ENCODE measurements around the gene ABCA4.
"Not testable (repeated sequence)": the region's sequence is repeated elsewhere in the genome, so short reads cannot be mapped to it uniquely, and the experiment has no call there.

ABCA4 gene

DNA sequence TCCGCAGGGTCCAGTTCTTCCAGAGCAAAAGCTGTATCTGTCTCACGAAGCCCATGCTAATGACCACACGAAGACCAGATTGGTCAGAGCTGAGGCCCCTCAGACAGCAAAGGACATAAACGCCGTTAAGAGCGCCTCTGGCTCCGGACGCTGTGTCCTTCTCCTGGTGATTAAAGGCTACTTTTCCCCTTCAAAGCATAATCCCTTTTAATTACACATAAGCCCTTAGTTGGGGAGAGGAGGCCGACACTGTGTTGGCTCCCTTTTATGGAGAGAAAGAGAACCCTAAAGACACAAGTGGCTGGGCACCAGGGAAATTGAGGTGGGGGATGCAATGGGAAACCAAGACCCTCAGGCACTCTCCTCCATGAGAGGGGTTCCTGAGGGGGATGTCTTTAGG is at the start of gene ABCA4:
Gene ABCA4 (minus strand): TSS at position 158 of the 400 bp plus-strand sequence. CDS start 103 bp downstream, at position 55.
- no peak for DNase-seq (ENCODE audit: low read depth, low spot score)

DNA sequence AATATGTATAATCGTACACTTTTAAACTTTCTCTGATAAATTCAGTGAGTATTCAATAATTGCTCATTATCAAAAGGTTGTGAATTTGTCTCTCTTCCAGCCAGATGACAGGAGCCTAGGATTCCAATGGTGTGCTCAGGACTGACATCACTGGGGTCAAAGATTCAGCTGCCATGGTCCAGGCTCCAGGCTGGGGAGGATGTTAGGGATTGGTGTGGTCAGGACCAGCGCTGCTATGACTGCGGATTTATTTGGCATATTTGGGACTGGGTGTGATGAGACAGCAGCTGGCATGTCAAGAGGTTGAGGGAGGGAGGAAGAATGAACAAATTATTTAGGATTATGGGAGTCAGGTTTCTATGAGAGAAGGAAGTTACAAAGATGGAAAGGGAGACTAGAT is 48.2 kb upstream of the ABCA4 start:
- DNase-seq (ENCODE audit: low read depth, low spot score): no peak

- DNase-seq (ENCODE audit: low read depth, low spot score): no peak
These were observed 44.9 kb upstream of the ABCA4 start for GRCh38 chr1:94165843-94166242.

- DNase-seq (ENCODE audit: low read depth, low spot score): not testable (repeated sequence)
These were observed 43.9 kb upstream of the ABCA4 start for GRCh38 chr1:94164885-94165284.

DNA sequence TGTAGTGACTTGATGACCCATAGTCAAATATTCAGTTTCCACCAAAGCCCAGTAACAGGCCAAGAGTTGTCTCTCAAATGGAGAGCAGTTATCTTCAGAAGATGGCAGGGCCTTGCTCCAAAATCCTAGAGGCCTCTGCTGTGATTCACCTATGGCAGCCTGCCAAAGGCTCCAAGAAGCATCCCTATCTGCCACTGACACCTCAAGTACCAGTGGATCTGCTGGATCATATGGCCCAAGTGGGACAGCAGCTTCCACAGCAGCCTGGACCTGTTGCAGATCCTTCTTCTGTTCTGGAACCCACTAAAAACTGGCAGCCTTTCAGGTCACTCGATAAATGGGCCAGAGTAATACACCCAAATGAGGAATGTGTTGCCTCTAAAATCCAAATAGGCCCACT is 43.2 kb upstream of the ABCA4 start:
- not testable (repeated sequence) for DNase-seq (ENCODE audit: low read depth, low spot score)

GRCh38 chr1:94163249-94163648 is 42.3 kb upstream of the ABCA4 start:
- DNase-seq (ENCODE audit: low read depth, low spot score): not testable (repeated sequence)

DNA sequence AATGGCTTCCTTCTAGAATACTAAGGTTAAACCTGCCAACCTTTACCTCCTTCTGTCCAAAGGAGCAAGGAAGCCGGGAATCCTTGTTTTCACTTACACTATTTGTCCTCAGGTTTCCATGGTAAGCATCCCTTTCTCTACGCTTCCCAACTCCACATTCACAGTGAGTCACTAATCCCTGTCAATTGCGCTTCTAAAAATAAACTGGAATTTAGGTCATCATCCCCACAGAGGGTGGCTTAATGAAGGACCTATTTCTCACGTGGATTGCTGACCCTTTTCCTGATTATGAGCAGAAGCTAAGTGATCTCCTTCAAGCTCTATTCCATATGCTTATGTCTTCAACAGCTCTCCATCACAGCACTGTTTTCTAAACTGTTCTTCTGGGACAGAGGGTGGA is 39.9 kb upstream of the ABCA4 start:
- peak; percentile 46 for DNase-seq (ENCODE audit: low read depth, low spot score)

- DNase-seq (ENCODE audit: low read depth, low spot score): no peak
These were observed 35.2 kb upstream of the ABCA4 start for GRCh38 chr1:94156096-94156625.

DNA sequence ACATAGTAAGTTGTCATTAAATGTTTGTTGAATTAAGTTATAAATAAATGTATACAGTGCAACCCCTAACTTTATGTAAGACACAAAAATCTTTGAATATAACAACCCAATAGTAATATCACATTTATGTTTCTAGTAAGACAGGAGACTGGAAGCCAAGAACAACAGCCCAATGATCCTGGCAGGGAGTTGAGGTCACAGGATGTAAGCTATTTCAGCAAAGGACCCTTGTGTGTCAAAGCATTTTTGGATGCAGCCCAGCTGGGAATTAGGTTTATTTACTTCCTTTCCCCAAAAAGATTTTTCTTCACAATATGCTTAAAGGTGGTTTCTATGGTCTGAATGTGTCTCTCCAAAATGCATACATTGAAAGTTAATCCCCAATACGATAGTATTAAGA is 34.0 kb upstream of the ABCA4 start:
- peak; percentile 61 for DNase-seq (ENCODE audit: low read depth, low spot score)

DNA sequence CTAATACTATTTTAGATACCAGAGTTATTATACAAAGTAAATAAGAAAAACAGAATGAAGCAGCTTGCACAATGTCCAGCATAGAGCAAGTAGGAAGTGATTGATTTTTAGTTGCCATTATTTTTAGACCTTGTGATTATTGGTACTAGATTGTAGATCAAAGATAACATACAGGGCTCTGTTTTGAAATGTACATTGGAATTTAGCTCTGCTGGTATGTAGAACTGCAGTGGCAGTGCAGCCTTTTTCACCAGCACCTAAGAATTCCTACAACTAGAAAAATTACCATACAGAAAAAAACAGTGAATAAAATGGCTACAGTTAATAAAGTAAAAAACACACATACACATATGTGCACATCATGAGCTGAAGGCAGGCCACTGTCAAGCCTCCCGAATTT is 32.2 kb upstream of the ABCA4 start:
- no peak for DNase-seq (ENCODE audit: low read depth, low spot score)

GRCh38 chr1:94149166-94149565 is 28.2 kb upstream of the ABCA4 start:
- DNase-seq (ENCODE audit: low read depth, low spot score): not testable (repeated sequence)

DNA sequence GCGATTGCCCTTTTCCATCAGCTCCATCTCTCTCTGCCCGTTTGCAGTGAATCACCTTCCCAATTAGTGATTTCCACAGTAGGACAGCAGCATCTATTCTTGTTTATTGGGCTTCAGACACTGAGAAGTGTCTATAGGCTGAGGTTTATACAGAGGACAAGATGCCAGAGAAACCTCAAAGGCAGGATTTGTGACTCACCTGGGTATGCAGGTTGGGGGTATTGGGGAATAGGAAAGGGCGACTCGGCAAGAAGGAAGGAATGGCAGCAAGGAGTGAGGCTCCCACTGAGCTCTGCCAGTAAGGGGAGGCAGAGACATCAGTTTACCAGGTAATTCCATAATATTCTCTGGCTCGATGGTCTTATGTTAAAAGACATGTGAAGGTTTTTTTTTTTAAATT is 25.3 kb upstream of the ABCA4 start:
- no peak for DNase-seq (ENCODE audit: low read depth, low spot score)

DNA sequence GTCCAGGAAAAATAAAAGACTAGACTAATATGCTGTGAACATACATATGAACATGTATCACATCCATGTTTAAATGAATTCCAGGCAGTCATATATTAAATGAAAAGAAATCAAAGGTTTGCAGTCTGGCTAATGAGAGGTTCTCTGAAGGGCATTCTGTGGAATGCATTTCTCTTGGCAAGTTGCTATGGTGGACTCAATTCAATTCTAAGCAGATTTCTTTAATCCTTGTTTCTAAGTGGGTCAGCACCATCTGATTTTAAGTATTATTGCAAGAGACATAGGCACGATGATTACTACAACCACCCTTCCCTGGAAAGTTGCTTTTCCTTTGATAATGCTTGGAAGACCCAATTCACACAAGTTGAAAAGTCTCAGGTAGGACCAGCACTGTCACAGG is 23.9 kb upstream of the ABCA4 start:
- no peak for DNase-seq (ENCODE audit: low read depth, low spot score)

DNA sequence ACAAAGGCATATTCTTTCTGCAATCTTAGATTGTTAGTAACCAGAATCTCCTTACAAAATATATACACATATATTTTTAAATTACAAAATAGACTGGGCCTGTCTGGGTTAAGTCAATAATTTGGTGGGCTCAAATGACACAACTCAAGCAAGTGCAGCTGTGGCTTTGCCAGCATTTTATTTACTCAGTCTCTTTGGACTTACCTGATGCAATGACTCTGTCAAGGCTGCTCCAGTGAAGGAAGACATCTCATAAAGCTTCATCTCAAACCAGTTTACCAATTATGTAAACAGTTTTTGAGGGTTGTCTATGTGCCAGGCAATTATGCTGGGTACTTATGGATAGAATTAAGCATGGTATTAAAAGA is 22.8 kb upstream of the ABCA4 start:
- no peak for DNase-seq (ENCODE audit: low read depth, low spot score)

GRCh38 chr1:94143173-94143808 is 22.3 kb upstream of the ABCA4 start:
- DNase-seq (ENCODE audit: low read depth, low spot score): no peak

- no peak for DNase-seq (ENCODE audit: low read depth, low spot score)
These were observed 21.6 kb upstream of the ABCA4 start for GRCh38 chr1:94142583-94142982.

GRCh38 chr1:94142022-94142421 is 21.1 kb upstream of the ABCA4 start:
- DNase-seq (ENCODE audit: low read depth, low spot score): peak; percentile 32

GRCh38 chr1:94132111-94132510 is 11.2 kb upstream of the ABCA4 start:
- DNase-seq (ENCODE audit: low read depth, low spot score): no peak

- DNase-seq (ENCODE audit: low read depth, low spot score): peak; percentile 70
These were observed 10.1 kb upstream of the ABCA4 start for GRCh38 chr1:94130851-94131595.

DNA sequence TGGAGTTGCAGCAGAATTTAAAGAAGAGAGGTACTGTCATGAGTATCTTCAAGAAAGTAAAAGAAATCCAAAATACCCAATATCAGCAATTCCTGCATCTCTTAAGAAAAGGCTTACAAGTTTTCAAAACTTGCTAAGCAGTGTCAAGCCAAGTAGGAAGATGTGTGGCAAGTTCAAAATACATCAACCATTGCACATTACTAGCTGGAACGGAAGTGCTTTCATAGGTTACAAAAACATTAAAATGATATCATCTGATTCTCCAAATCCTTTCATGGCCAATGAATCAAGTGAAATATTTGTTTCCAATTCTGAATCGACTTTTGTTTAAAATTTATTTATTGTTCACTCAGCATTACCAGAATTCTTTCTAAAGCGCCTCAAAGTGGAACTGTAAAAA is 5.7 kb upstream of the ABCA4 start:
- no peak for DNase-seq (ENCODE audit: low read depth, low spot score)

DNA sequence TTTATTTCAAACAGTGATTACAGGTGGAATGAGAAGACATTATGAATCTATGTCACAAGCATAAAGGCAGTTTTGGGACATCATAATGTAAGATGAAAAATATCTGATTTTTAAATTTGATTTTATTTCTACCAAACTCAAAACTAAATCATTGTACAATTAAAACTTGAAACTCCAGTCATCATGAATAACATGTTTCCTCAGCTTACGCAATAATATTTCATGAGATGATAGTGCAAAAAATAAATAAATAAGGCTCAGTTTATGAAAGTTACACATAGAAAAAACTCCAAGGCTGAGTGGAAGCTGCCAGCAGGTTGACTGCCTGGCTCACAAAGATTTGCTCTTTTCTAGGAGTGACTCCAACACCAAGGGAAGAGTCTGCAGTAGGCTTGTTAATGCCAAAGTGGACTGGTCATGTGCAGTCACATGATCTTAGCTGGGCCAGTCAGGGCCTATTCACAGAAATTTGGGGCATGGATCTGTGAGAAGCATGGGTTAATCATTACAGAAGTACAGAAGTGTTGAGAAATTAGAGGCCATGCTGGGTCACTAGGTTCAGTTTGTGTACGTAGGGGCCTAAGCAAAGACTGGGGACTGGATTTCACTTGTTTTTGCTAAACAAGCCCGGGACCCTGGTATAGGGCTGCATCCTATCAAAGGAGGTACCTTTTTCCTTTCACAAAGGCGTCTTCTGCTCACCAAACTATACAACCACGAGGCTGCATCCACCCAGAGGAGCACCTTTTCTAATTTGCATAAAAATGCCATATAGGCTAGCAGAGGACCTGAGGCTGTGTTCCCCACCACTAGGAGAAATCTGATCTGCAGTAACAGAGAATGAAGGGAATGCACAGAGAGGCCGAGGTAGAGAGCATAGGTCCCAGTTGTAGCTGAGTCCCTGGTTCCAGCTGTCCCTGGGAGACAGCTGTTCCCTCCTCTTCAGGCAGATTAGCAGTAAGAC is 4.9 kb upstream of the ABCA4 start:
- DNase-seq (ENCODE audit: low read depth, low spot score): no peak

GRCh38 chr1:94124538-94124937 is 3.6 kb upstream of the ABCA4 start:
- no peak for DNase-seq (ENCODE audit: low read depth, low spot score)
